HG02642 (cell line): ENCODE data around the gene CCR7.

Experiments used
- ATAC-seq: cut with Tn5 transposase; IDR thresholded peaks from one replicate; pipeline ENCODE4 v1.9.1; 2021; ENCODE audit warnings: mild to moderate bottlenecking; ENCODE audit not compliant: unreplicated experiment, poor library complexity

The CCR7 gene

DNA sequence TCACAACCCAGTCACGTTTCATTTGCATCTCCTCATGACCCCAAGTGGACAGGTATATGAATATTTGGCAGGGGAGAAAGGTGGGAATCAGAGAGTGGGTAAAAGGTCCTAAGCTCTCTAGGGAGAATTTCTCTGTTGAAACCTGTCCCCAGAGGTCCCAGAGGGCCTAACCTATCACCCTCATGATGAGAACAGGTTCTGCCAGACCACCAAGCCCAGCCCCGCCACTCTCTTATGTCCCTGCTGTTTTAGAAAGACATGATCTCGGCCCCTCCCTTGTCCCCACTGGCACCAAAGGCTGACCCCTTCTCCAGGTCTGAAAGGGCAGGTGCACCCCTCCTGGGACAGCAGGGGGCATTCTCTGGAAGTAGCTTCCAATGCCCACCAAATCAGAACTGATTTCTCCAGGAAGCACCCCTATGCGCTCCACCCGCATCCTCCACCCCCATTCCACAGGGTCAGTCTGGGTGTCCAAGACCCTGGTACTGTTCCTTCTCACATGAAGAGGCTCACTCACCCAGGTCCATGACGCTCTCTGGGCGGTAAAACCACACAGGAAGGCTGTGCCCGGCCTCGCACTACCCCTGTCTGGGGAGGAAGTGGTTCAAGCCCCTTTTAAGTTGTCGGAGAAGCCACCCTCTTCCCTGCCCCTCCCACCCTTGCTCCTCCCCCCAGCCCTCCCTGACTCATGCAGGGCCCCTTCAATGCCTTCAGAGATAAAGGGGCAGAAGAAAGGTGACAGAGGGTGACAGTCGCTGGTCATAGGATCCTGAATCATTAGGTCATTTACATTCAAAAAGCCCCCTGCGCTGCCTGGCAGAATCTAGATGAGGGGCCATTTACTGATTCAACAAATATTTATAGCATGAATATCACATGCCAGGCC lies at the start of gene CCR7:
Gene CCR7, minus strand, starts transcription at position 590 of the 886 bp plus-strand sequence. Its CDS starts 63 bp downstream, at position 527.
- ATAC-seq: no peak

DNA sequence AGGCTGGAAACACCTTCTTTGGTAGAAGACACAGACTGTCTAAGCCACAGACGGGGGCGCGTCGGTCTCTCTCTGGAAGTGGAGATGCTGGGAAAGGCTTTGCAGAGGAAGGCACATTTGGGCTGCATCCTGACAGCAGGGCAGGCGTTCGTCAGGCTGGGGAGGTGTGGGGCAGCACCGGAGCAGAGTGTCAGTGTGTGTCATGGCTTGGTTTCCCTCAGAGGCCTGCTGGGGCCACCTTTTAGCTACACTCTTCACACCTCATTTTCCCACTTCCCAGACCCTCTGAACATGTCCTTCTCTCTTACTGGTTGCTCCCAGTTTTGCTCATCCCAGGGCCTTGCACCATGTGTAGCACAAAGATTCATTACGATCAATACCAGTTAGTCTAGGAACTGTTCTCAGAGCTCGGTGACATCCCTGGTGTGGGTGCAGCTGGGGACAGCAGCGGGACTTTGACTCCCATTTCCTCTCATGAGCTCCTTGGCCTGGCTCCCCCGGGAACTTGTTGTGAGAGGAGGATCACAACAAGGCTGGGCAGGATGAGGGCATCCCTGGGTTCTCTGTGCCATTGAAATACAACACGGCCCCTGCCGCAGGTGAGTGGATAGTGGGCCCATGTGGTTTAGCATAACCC lies 49.3 kb upstream of the CCR7 start:
- peak; percentile 10 for ATAC-seq

GRCh38 chr17:40613467-40614154 lies 48.3 kb upstream of the CCR7 start:
- ATAC-seq: no peak

DNA sequence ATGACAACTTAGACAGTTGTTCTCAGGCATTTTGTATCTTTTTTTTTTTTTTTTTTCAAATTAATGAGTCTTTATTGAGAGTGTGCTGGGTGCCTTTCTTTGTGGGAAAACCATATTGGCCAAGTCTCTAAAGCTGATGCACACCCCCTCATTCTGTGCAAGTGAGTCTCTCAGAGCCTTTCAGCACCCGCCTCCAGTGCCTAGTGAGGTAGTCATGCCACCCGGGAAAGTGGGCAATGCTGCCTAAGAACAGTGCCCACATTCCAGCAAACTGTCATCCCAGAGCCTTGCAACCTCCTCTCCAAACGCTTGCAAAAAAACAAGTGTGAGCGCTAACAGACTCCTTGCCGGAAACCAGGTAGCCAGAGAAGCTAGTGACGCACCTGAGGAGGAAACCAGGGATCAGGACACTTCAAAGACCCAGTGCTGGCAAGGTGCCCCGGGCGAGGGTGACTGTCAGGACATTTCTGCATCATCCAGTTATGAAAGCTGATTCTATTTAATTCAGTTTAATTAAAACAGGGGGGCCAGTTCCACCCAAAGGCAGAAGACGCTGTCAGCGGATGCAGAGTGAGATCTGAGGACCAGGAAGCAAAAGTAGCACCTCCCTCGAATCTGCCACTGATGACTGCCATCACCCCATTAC lies 47.5 kb upstream of the CCR7 start:
- ATAC-seq: no peak

DNA sequence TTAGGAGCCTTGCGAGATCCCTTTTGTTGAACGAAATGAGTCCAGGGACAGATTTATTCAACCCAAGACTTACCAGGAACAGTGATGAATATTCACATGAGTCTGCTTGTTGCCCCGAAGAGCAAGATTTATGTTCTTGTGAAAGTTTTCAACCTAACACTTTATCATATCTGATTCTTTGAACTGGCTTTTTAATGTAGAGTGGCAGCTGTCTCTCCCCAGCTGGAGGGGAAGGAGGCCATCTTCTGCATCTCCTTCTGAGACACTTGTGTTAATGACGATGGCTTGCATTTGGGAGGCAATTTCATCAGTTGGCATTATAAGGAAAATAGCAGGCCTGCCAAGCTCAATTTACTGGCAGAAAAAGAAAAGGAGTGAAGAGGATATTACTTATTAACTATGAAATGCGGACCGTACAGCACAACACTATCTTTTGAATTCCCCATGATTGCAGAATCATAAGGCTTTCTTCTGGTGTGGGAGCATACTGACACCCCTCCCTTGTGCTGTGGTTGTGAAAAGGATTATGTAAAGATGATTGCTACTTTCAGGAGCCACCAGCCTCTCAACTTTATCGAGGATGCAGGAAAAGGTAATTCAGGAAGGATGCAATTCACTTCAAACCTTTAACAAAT lies 46.7 kb upstream of the CCR7 start:
- ATAC-seq: no peak

DNA sequence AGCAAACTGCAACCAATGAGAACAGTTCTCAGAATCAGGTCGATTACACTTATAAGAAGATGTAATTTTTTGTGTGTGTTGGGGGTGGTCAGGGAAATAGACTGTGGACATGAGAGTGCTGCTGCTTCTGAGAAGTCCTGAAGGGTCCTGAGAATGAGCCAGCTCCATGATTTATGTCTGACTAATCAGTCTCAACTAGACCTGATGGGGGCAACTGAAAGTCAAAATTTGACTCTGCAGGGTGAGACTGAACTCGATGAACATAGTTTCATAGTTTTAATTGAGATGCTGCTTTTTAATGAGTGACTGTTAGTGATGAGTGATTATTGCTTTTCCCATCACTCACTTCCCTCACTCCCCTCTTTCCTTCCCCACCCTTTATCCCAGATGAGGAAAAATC lies 45.1 kb upstream of the CCR7 start:
- ATAC-seq: no peak

DNA sequence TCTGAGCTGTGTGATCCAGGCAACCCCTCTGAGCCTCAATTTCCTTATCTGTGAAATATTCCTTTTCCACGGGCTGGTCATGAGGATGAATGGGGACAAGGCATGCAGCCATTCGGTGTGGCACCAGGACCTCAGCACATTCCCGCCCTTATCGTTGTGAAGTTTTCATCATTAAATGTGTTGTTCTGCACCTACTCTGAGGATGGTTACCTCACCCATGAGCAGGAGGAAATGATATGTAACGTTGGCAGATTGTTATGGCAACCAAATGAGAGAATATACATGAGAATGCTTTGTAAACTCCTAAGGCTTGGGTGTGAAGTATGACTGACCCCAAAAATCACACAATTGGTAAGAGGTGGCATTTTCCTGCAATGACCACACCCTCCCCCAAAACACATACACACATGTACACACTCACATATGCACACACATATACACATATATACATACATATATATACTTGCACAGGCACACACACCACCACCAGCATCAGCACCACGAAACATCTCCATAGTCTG lies 42.8 kb upstream of the CCR7 start:
- ATAC-seq: no peak

GRCh38 chr17:40607641-40608040 lies 42.4 kb upstream of the CCR7 start:
- ATAC-seq: no peak

DNA sequence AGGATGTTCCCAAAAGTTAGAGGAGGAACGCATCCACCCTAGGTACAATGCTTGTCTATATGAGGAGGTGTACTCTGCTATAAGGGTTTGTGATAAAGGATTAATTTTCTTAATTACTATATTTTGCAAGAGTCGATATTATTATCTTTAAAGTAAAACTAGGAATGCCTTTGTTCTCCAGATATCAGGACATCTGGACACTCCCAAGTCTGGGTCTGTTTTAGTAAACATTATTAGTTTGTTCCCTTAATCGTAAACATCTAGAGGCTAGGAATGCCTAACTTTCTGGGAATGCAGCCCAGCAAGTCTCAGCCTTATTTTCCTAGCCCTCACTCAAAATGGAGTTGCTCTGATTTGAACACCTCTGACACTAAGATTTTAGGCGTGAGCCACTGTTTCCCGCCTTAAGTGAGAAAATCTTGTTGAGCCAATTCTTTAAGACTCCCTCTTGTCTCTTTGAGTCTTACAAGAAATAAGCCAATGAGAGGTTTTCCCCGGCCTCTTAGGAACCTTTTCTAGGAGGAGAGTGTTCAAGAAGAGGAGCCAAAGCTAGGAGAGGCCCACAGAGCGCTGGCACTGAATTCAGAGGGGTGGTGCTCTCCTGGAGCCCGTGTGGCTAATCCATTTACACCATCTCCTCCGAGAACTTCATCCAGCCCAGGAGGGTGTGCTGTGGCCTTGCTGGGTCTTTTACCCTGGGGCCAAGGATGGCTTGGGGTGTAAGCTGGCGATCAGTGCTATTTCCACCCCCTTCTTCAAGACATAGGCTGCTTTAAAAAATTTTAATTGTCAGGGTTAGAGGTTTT lies 41.5 kb upstream of the CCR7 start:
- no peak for ATAC-seq

GRCh38 chr17:40605306-40605705 lies 40.0 kb upstream of the CCR7 start:
- no peak for ATAC-seq

- ATAC-seq: no peak
These were observed 39.2 kb upstream of the CCR7 start for GRCh38 chr17:40604327-40605080.

- ATAC-seq: no peak
These were observed 37.5 kb upstream of the CCR7 start for GRCh38 chr17:40602445-40603443.

GRCh38 chr17:40600486-40601046 lies 35.3 kb upstream of the CCR7 start:
- no peak for ATAC-seq

DNA sequence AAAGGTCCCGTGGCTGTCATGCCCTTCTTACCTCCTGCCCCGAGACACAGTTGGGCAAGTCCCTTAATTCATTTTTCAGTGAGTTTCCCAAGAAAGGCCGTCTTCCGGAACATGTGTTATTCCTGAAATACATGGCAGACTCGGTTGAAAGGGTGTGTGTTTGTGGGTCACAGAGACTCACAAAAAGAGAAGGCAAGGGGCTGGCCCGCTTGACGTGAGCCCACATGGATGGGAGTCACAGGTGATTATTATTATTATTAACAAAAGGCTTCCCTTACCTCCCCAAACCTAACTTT lies 34.1 kb upstream of the CCR7 start:
- no peak for ATAC-seq

GRCh38 chr17:40598619-40599467 lies 33.6 kb upstream of the CCR7 start:
- peak; percentile 76 for ATAC-seq

DNA sequence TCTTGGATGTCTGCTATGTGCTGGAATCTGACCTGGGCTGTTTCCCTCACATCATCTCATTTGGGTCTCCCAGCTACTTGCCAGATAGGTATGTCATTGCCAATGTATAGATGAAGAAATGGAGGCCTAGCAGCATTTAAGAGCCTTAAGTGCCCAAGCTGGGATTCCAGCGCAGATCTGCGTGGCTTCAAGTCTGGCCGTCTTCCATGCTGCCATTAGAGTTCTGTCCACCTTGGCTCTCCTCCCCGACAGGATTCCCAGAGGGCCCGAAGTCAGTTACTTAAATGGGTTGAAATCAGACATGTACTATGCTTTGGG lies 33.0 kb upstream of the CCR7 start:
- no peak for ATAC-seq
